ENCODE measurements around the gene LHFPL4.
A peak's percentile ranks its signal among the peaks of the same experiment; 100 is the strongest.

LHFPL4 gene

DNA sequence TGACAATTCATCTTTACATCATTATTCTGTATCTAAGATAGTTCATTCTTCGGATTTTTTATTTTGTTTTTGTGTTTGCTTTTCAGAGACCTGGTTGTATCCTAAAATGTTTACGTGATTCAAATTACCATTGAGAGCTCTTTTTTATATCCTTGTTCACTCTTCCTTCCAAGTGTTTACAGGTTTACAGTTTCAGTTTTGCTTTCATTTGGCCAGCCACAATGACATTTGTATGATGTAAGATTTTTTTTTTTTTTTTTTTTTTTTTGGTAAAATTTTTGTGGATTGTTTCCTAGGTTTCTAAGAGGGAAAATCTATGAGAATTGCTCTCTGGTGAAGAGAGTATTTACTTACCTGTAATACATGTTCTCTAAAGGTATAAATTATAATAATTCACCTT lies 101.2 kb downstream of the LHFPL4 start:
- H3K4me3 ChIP-seq (replicated peaks in 1 of 2; ENCODE audit: low read depth in 2 of 2, low read length in 2 of 2) = no peak overlapping the region
- TF ChIP-seq, protein P1, sequence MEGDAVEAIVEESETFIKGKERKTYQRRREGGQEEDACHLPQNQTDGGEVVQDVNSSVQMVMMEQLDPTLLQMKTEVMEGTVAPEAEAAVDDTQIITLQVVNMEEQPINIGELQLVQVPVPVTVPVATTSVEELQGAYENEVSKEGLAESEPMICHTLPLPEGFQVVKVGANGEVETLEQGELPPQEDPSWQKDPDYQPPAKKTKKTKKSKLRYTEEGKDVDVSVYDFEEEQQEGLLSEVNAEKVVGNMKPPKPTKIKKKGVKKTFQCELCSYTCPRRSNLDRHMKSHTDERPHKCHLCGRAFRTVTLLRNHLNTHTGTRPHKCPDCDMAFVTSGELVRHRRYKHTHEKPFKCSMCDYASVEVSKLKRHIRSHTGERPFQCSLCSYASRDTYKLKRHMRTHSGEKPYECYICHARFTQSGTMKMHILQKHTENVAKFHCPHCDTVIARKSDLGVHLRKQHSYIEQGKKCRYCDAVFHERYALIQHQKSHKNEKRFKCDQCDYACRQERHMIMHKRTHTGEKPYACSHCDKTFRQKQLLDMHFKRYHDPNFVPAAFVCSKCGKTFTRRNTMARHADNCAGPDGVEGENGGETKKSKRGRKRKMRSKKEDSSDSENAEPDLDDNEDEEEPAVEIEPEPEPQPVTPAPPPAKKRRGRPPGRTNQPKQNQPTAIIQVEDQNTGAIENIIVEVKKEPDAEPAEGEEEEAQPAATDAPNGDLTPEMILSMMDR (IDR thresholded peaks at IDR 0.05; ENCODE audit: low read depth, low read length) = no peak
- peak; percentile 17 to 35 for DNase-seq (ENCODE audit: low read depth in 2 of 2)

DNA sequence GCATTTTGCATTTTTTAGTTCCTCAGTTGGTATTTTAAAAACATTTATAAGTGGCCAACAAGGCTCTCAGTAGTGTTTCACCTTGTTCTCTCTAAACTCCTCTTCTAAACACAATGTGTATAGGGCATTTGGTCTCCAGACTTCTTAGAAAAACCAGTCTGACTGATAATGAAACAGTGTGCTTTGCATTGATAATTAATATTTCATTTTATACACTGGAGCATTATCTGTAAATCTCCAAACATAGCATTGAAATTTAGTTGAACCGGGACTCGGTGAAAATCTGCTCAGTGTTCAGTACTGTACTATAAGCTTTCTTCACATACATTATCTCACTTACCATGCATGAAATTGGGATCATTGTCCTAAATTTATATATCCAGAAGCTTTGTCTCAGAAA lies 102.6 kb downstream of the LHFPL4 start:
- no peak overlapping the region for H3K4me3 ChIP-seq (replicated peaks in 1 of 2; ENCODE audit: low read depth in 2 of 2, low read length in 2 of 2)
- TF ChIP-seq, protein P1 (IDR thresholded peaks at IDR 0.05; ENCODE audit: low read depth, low read length) = no peak
- DNase-seq (ENCODE audit: low read depth in 2 of 2) = no peak

DNA sequence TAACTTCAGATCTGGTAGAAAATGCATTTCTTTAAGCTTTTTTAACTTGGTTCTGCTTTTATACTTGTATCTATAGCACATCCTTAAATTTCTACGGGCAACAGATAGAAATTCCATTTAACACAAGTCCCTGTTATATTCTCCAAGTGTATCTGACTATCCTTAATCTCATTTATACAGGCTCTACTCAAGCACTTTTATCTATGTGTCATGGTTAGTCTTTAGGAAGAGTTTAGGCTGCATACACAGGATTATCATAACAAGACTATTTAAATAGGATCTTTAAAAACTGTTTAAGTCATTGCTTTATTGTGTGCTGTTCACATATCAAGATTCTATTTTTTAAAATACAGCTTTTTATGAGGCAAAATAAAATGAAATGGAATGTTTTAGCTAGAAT lies 103.5 kb downstream of the LHFPL4 start:
- no peak overlapping the region for H3K4me3 ChIP-seq (replicated peaks in 1 of 2; ENCODE audit: low read depth in 2 of 2, low read length in 2 of 2)
- no peak for DNase-seq (ENCODE audit: low read depth in 2 of 2)

DNA sequence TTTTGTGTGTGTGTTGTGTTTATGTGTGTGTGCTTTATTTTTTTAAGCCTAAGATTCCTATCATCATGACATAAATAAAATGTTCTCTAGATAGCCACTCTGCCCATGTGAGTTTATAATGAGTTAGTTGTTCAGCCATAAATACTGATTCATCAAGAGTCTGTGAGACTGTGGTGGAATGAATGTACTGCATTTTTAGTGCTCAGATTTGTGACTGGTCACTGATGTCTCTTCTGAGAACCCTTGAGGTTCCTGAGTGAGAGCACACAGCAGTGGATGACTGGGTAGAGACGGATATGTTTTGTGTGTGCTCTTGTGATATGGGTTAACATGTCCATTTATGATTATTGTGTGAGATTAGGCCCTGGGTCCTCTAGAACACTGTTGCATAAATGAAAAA lies 105.0 kb downstream of the LHFPL4 start:
- no peak overlapping the region for H3K4me3 ChIP-seq (replicated peaks in 1 of 2; ENCODE audit: low read depth in 2 of 2, low read length in 2 of 2)
- TF ChIP-seq, protein P1 (IDR thresholded peaks at IDR 0.05; ENCODE audit: low read depth, low read length) = no peak
- DNase-seq (ENCODE audit: low read depth in 2 of 2) = peak in 1 of 2 donors; percentile 23

More for the DNA sequence above, 103.5 kb downstream of the LHFPL4 start:
- TF ChIP-seq, protein P1 (IDR thresholded peaks at IDR 0.05; ENCODE audit: low read depth, low read length) = no peak

All from cardiac fibroblast (primary cell).